Lower leg skin (tissue), 3 donors: Measurements from ENCODE around the gene COL18A1.

Source experiments
- CTCF ChIP-seq, 3 donors: fragments of 450-650 bp; IDR thresholded peaks; one replicate each; pipeline ENCODE4 v1.5.1; 2016; ENCODE audit warnings: antibody characterized with exemption in 3 of 3, mild to moderate bottlenecking in 3 of 3, moderate library complexity in 2 of 3
- POLR2A ChIP-seq, 2 donors: fragments of 450-650 bp; IDR thresholded peaks; one replicate each; pipeline ENCODE4 v1.6.1; 2016 to 2017; ENCODE audit warnings: antibody characterized with exemption in 2 of 2, mild to moderate bottlenecking in 1 of 2, moderate library complexity in 1 of 2

- no peak for TF ChIP-seq CTCF (IDR thresholded peaks at IDR 0.05)
- TF ChIP-seq POLR2A (IDR thresholded peaks at IDR 0.05): no peak
Measured at GRCh38 chr21:45537746-45538291, 132.9 kb downstream of the COL18A1 start.
